ENCODE results near the gene ZNF778. TPM values are rescaled to one million over a fixed set of nuclear protein-coding genes. Genes with fewer than 3 reads are reported as not detected.

Gene ZNF778
- total RNA-seq, 1 donor from 2014 or later = 59.9 TPM

- DNase-seq = no peak
These were observed 22.9 kb upstream of the ZNF778 start for GRCh38 chr16:89194340-89195311.

- no peak for DNase-seq
These were observed 21.9 kb upstream of the ZNF778 start for GRCh38 chr16:89195521-89196171.

GRCh38 chr16:89197033-89197632 is 20.4 kb upstream of the ZNF778 start:
- DNase-seq = no peak

GRCh38 chr16:89197633-89198416 is 19.7 kb upstream of the ZNF778 start:
- no peak for DNase-seq

- DNase-seq = no peak
These were observed 18.9 kb upstream of the ZNF778 start for GRCh38 chr16:89198417-89199240.

- no peak for DNase-seq
These were observed 18.0 kb upstream of the ZNF778 start for GRCh38 chr16:89199241-89200123.

GRCh38 chr16:89200124-89200849 is 17.2 kb upstream of the ZNF778 start, which contains the start of gene SLC22A31:
SLC22A31 (minus strand) TSS chr16:89200537; CDS start chr16:89200501, 36 bp downstream.
- DNase-seq = no peak

GRCh38 chr16:89200850-89201411 is 16.6 kb upstream of the ZNF778 start:
- no peak for DNase-seq

GRCh38 chr16:89201439-89202377 is 15.8 kb upstream of the ZNF778 start:
- peak; percentile 72 for DNase-seq

GRCh38 chr16:89202422-89203215 is 14.9 kb upstream of the ZNF778 start:
- no peak for DNase-seq

- DNase-seq = no peak
These were observed 9.5 kb upstream of the ZNF778 start for GRCh38 chr16:89207993-89208392.

GRCh38 chr16:89209522-89210044 is 7.9 kb upstream of the ZNF778 start:
- DNase-seq = no peak

GRCh38 chr16:89210165-89210903 is 7.2 kb upstream of the ZNF778 start:
- DNase-seq = no peak

GRCh38 chr16:89210904-89211515 is 6.5 kb upstream of the ZNF778 start:
- DNase-seq = no peak

- peak; percentile 89 for DNase-seq
These were observed 977 bp upstream of the ZNF778 start for GRCh38 chr16:89216315-89217137.
